HG03432 (cell line): ENCODE results near the gene HYLS1.
"Not testable (repeated sequence)": the region's sequence is repeated elsewhere in the genome, so short reads cannot be mapped to it uniquely, and the experiment has no call there.

ENCODE experiments used
- ATAC-seq: cut with Tn5 transposase; IDR thresholded peaks from one replicate; pipeline ENCODE4 v1.9.1; 2021; ENCODE audit warnings: mild to moderate bottlenecking, moderate library complexity; ENCODE audit not compliant: unreplicated experiment

HYLS1 gene

GRCh38 chr11:125902927-125903710 is 15.7 kb downstream of the HYLS1 start, which contains the start of gene PUS3:
TSS of gene PUS3 (minus strand) at chr11:125903206. CDS start at chr11:125896284, 6,922 bp downstream.
- peak; percentile 97 for ATAC-seq

- no peak for ATAC-seq
These were observed 16.5 kb downstream of the HYLS1 start, which contains the start of gene DDX25 for GRCh38 chr11:125903711-125904659. TSS of gene DDX25 (plus strand) at chr11:125904508. CDS start at chr11:125904518, 10 bp downstream.

- ATAC-seq, result no peak
These were observed 17.2 kb downstream of the HYLS1 start for GRCh38 chr11:125904678-125905077.

- ATAC-seq, result no peak
These were observed 22.9 kb downstream of the HYLS1 start for GRCh38 chr11:125910226-125910849.

DNA sequence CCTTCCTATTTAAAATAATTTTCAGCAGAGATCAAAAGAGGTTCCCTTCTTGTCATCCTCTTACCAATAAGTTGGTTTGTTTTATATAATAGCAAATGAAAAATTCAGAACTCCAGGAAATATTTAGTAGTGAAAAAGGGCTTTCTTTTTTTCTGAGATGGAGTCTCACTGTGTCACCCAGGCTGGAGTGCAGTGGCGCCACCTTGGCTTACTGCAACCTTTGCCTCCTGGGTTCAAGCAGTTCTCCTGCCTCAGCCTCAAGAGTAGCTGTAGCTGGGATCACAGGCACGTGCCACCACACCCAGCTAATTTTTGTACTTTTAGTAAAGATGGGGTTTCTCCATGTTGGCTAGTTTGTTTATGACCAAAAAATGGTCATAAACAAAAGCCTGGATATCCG is 27.1 kb downstream of the HYLS1 start:
- ATAC-seq, result not testable (repeated sequence)

- no peak for ATAC-seq
These were observed 29.3 kb downstream of the HYLS1 start for GRCh38 chr11:125916683-125917347.

GRCh38 chr11:125918140-125918840 is 30.8 kb downstream of the HYLS1 start:
- ATAC-seq, result no peak

- ATAC-seq, result no peak
These were observed 33.6 kb downstream of the HYLS1 start for GRCh38 chr11:125921042-125921441.

GRCh38 chr11:125922156-125922555 is 34.7 kb downstream of the HYLS1 start:
- ATAC-seq, result no peak

GRCh38 chr11:125923012-125923579 is 35.6 kb downstream of the HYLS1 start:
- peak; percentile 68 for ATAC-seq

DNA sequence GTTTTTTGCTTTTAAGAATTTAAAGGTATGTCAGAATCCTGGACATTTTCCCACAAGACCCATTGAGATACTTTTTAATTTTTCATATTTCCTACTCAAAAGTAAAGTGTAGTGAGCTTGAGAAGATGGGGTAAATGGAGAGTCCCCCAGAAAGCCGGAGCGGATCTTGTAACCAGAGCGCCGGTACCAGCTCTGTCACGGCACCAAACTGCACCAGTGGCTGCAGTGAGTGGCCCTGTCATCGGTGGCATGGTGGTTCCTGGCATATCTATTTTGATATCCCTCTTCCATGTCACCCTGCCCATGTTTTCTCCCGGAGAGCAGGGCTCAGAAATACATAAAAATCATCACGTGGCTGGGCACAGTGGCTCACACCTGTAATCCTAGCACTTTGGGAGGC is 36.2 kb downstream of the HYLS1 start:
- ATAC-seq, result no peak

GRCh38 chr11:125924384-125925007 is 37.0 kb downstream of the HYLS1 start:
- ATAC-seq, result no peak

GRCh38 chr11:125925247-125925740 is 37.8 kb downstream of the HYLS1 start:
- no peak for ATAC-seq

DNA sequence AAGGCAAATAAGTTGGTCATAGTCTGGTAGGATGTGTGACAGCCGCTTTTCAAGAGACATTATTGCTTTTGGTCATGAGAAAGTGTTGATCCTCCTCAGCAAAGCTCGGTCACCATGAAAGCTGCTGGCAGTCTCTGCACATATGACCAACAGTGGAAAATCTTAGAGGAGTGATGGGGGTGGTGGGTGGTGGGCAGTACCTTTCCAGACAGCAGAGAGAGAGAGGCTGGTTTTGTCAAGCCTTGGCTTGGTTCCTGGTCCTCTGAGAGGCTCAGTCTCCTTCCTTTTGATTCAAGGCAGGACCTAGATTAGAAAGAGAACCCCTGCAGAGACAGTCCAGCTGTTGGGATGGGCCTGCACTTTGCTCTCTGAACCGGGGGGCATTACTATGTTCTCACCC is 38.3 kb downstream of the HYLS1 start:
- ATAC-seq, result no peak

DNA sequence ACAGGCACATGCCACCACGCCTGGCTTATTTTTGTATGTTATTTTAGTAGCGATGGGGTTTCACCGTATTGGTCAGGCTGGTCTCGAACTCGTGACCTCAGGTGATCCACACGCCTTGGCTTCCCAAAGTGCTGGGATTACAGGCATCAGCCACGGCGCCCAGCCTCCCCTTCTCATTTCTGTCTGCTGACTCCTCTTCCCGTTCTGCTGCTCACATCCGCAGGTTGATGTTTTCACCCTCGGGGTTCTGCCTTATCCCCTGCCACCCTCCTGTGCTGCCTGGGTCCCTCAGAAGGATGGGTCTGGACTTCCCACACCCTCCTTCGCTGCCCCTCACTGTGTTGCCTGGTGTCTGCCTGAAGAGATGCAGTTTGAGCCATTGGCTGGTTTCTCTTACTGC is 39.2 kb downstream of the HYLS1 start:
- ATAC-seq, result no peak

DNA sequence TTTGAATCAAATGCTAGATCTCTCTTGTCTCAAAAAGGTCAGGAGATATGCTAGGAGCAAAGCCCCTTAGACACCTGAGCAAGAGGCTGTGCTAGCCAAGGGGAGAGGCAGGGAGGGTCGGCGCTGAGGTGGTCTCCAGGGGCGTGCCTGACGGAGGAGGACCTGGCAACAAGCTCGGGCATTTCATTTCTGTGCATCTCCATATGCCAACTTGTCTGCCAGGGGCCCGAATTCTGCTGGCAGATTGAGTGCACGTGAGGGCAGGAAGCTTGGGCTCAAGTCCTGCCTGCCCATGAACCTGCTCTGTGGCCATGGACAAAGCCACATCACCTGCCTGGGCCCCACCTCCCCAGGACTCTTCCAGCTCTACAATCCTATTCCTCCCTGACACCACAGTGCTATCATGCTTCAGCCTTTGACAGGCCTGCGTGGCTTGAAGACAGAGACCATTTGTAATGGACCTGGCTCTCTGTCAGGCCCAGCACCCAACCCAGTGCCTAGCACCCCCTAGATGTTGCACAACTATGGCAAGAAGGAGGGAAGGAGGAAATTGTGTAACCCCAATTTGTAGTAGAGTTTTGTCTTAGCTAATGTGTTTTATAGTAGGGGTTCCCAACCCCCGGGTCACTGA is 42.1 kb downstream of the HYLS1 start:
- no peak for ATAC-seq

DNA sequence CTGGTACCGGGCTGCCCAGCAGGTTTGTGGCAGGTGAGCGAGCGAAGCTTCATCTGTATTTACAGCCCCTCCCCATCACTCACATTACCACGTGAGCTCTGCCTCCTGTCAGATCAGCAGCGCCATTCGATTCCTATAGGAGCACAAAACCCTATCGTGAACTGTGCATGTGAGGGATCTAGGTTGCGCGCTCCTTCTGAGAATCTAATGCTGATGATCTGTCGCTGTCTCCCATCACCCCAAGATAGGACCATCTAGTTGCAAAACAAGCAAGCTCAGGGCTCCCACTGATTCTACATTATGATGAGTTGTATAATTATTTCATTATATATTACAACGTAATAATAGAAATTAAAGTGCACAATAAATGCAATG is 42.6 kb downstream of the HYLS1 start:
- no peak for ATAC-seq

DNA sequence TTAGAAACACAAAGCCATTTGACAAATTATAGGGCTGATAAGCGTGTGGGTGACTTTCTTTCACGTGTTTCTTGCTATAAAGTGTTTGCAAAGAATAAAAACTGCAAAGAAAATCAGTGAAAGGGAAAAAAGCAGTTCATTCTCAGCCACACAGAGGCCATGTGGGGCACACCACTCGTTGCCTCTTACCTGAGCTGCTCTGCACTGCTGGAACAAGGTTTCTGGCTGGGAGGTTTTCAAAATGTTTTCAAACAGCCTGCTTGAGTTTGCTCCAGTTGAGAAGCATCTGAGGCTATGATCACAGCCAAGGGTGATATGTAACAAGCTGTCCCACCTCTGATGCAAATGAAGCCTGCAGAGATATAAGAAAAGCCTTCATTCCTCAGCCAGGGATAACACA is 43.6 kb downstream of the HYLS1 start:
- ATAC-seq, result no peak

GRCh38 chr11:125931668-125932067 is 44.2 kb downstream of the HYLS1 start:
- no peak for ATAC-seq
